Hepatocyte (in vitro differentiated cells): ENCODE data around the gene TMEM165. TPM values are rescaled to one million over a fixed set of nuclear protein-coding genes. Genes with fewer than 3 reads are reported as not detected.

ENCODE experiments used
- DNase-seq: peaks from one replicate; pipeline ENCODE4 v3.0.0-alpha.2; 2016; ENCODE audit warnings: low spot score
- H2AFZ ChIP-seq: fragments of 200-600 bp; sonication (generic); 2 replicates; pipeline ENCODE4 v1.6.0; 2016; ENCODE audit warnings: antibody characterized with exemption, mild to moderate bottlenecking
- H3K27ac ChIP-seq: fragments of 200-600 bp; sonication (generic); 2 replicates; pipeline ENCODE4 v1.5.1; 2016; ENCODE audit warnings: mild to moderate bottlenecking
- H3K27me3 ChIP-seq: fragments of 200-600 bp; sonication (generic); 2 replicates; pipeline ENCODE4 v1.6.1; 2016
- H3K36me3 ChIP-seq: fragments of 200-600 bp; sonication (generic); replicated peaks from 2 replicates; pipeline ENCODE4 v1.5.1; 2016; ENCODE audit warnings: low read depth; ENCODE audit not compliant: insufficient read depth
- H3K4me1 ChIP-seq: fragments of 200-600 bp; sonication (generic); 2 replicates; pipeline ENCODE4 v1.5.1; 2016; ENCODE audit warnings: mild to moderate bottlenecking, moderate library complexity; ENCODE audit not compliant: insufficient read depth
- H3K4me2 ChIP-seq: fragments of 200-600 bp; sonication (generic); 2 replicates; pipeline ENCODE4 v1.6.0; 2016
- H3K4me3 ChIP-seq: fragments of 200-600 bp; sonication (generic); 2 replicates; pipeline ENCODE4 v1.5.1; 2016; ENCODE audit warnings: mild to moderate bottlenecking
- H3K79me2 ChIP-seq: fragments of 200-600 bp; sonication (generic); 2 replicates; pipeline ENCODE4 v1.6.0; 2017; ENCODE audit warnings: mild to moderate bottlenecking
- H3K9me2 ChIP-seq: fragments of 200-600 bp; sonication (generic); replicated peaks from 2 replicates; pipeline ENCODE4 v1.6.0; 2017; ENCODE audit warnings: mild to moderate bottlenecking; ENCODE audit not compliant: insufficient read depth
- H3K9me3 ChIP-seq: fragments of 200-600 bp; sonication (generic); 2 replicates; pipeline ENCODE4 v1.5.1; 2016; ENCODE audit warnings: low read depth, mild to moderate bottlenecking
- H4K20me1 ChIP-seq: fragments of 200-600 bp; sonication (generic); 2 replicates; pipeline ENCODE4 v1.6.0; 2016; ENCODE audit warnings: mild to moderate bottlenecking; ENCODE audit not compliant: insufficient read depth, poor library complexity, severe bottlenecking
- CTCF ChIP-seq: fragments of 200-600 bp; sonication (generic); IDR thresholded peaks from 2 replicates; pipeline ENCODE4 v1.5.1; 2016; ENCODE audit warnings: antibody characterized with exemption, mild to moderate bottlenecking; ENCODE audit not compliant: poor library complexity
- EZH2 ChIP-seq: fragments of 200-600 bp; sonication (generic); IDR thresholded peaks from 2 replicates; pipeline ENCODE4 v1.6.1; 2016; ENCODE audit warnings: antibody characterized with exemption, mild to moderate bottlenecking, borderline replicate concordance
- EZH2phosphoT487 ChIP-seq: fragments of 200-600 bp; sonication (generic); IDR thresholded peaks from one replicate; pipeline ENCODE4 v1.6.1; 2018; ENCODE audit warnings: antibody characterized with exemption, mild to moderate bottlenecking, low read depth, moderate library complexity; ENCODE audit not compliant: unreplicated experiment, severe bottlenecking
- WGBS: methylation state at CpG from one replicate; pipeline ENCODE4 v1.1.6; 2016; ENCODE audit warnings: low lambda C conversion rate; ENCODE audit errors: missing lambda C conversion rate; 5-methylcytosine and 5-hydroxymethylcytosine counted together
- polyA plus RNA-seq: library from polyadenylated mRNA; unstranded; fragments of >200 nt; fragmentation: Nextera tagmentation; extraction: Ambion mirVana; gene quantifications from 2 replicates; pipeline ENCODE4 v1.2.1, GENCODE V29; 2016
- total RNA-seq: library from RNA; depleted of rRNA; stranded (reverse); fragments of >200 nt; gene quantifications from 2 replicates; pipeline ENCODE4 v1.2.3, GENCODE V29; 2014

TMEM165 gene
- total RNA-seq = 146 and 160 TPM in 2 replicates
- 152 and 172 TPM in 2 replicates for polyA plus RNA-seq

- H4K20me1 ChIP-seq = peaks cover 33% of the 10 kb centered on the region
- TF ChIP-seq EZH2 = no peak
- no peak for TF ChIP-seq EZH2phosphoT487
- no peak for TF ChIP-seq CTCF
- H3K27me3 ChIP-seq = no peaks in the 10 kb centered on the region
- H2AFZ ChIP-seq = peak within 1 kb of the TSS; percentile 91
- peaks cover 4% of the 10 kb centered on the region for H3K4me1 ChIP-seq
- H3K4me2 ChIP-seq = peak within 1 kb of the TSS; percentile 87
- no peaks in the 10 kb centered on the region for H3K9me3 ChIP-seq
- peak within 1 kb of the TSS; percentile 100 for H3K27ac ChIP-seq
- peak within 1 kb of the TSS; percentile 71 for H3K4me3 ChIP-seq
- peaks cover 44% of the 10 kb centered on the region for H3K79me2 ChIP-seq
- under 1% methylated on average over 57 of the region's 95 CpGs for WGBS
- peak; percentile 95 for DNase-seq
- H3K36me3 ChIP-seq = no peaks in the 10 kb centered on the region
- H3K9me2 ChIP-seq = no peaks in the 10 kb centered on the region
Observed at GRCh38 chr4:55395529-55396307, at the start of gene TMEM165. TSS of gene TMEM165 (plus strand) at chr4:55395957. CDS start at chr4:55396190, 233 bp downstream.

- WGBS = under 1% methylated on average over 90 of the region's 95 CpGs
- Histone ChIP-seq H3K4me1 (peaks cover 16% of the 10 kb centered on the region), H3K4me2 (peak within 1 kb of the TSS; percentile 98), H3K27me3 (no peaks in the 10 kb centered on the region), H3K27ac (peak within 1 kb of the TSS; percentile 99), H3K4me3 (peak within 1 kb of the TSS; percentile 100), H3K9me3 (no peaks in the 10 kb centered on the region), H3K79me2 (peaks cover 37% of the 10 kb centered on the region), H3K36me3 (no peaks in the 10 kb centered on the region), H2AFZ (peak within 1 kb of the TSS; percentile 100), H4K20me1 (no peaks in the 10 kb centered on the region), H3K9me2 (no peaks in the 10 kb centered on the region)
- peak; percentile 90 for DNase-seq
- TF ChIP-seq EZH2 = no peak
- peak; percentile 97 for TF ChIP-seq CTCF
Observed at GRCh38 chr4:55345980-55346850, 49.5 kb upstream of the TMEM165 start, which contains the start of gene SRD5A3. TSS of gene SRD5A3 (plus strand) at chr4:55346242. CDS start at chr4:55346337, 95 bp downstream.

GRCh38 chr4:55346851-55347255 is 48.9 kb upstream of the TMEM165 start:
- Histone ChIP-seq H3K4me1 (peaks cover 16% of the 10 kb centered on the region), H3K27ac (peak overlapping the region; percentile 99), H3K36me3 (no peaks in the 10 kb centered on the region), H4K20me1 (no peaks in the 10 kb centered on the region), H3K9me3 (no peaks in the 10 kb centered on the region), H3K4me3 (peak overlapping the region; percentile 100), H3K27me3 (no peaks in the 10 kb centered on the region), H3K9me2 (no peaks in the 10 kb centered on the region), H2AFZ (peak overlapping the region; percentile 100), H3K4me2 (peak overlapping the region; percentile 98), H3K79me2 (peaks cover 37% of the 10 kb centered on the region)
- TF ChIP-seq CTCF (no peak), EZH2phosphoT487 (no peak), EZH2 (no peak)
- WGBS = 39% methylated on average over 16 of the region's 16 CpGs
- no peak for DNase-seq
